DOHH2 (cell line): ENCODE measurements around the gene RAB3C.

ENCODE experiments used
- H3F3A ChIP-seq: fragments of 200-600 bp; sonication (generic), shearing (Covaris generic); 2 replicates; pipeline ENCODE4 v1.6.0; 2016; ENCODE audit warnings: antibody characterized with exemption, mild to moderate bottlenecking; ENCODE audit not compliant: control insufficient read depth, insufficient read depth
- H3K27ac ChIP-seq: fragments of 200-600 bp; sonication (generic); 2 replicates; pipeline ENCODE4 v1.5.1; 2014; ENCODE audit warnings: low read depth, mild to moderate bottlenecking, low read length, moderate library complexity
- H3K27me3 ChIP-seq: fragments of 200-600 bp; sonication (generic); 2 replicates; pipeline ENCODE4 v1.6.1; 2014; ENCODE audit warnings: mild to moderate bottlenecking, low read length, mixed read lengths; ENCODE audit not compliant: control insufficient read depth
- H3K36me3 ChIP-seq: fragments of 200-600 bp; sonication (generic); 2 replicates; pipeline ENCODE4 v1.6.1; 2014; ENCODE audit warnings: mild to moderate bottlenecking, low read length, moderate library complexity, mixed read lengths; ENCODE audit not compliant: control insufficient read depth
- H3K4me1 ChIP-seq: fragments of 200-600 bp; sonication (generic); 2 replicates; pipeline ENCODE4 v1.6.1; 2014; ENCODE audit warnings: mild to moderate bottlenecking, low read length, mixed read lengths; ENCODE audit not compliant: control insufficient read depth
- H3K4me2 ChIP-seq: fragments of 200-600 bp; sonication (generic); 2 replicates; pipeline ENCODE4 v1.6.0; 2014; ENCODE audit warnings: mild to moderate bottlenecking, low read length, moderate library complexity
- H3K4me3 ChIP-seq: fragments of 200-600 bp; sonication (generic); 2 replicates; pipeline ENCODE4 v1.5.1; 2014; ENCODE audit warnings: mild to moderate bottlenecking, low read length, mixed read lengths
- H3K79me2 ChIP-seq: fragments of 200-600 bp; sonication (generic); 2 replicates; pipeline ENCODE4 v1.6.1; 2014; ENCODE audit warnings: mild to moderate bottlenecking, low read length, mixed read lengths; ENCODE audit not compliant: control insufficient read depth
- H3K9me2 ChIP-seq: fragments of 200-600 bp; sonication (generic); replicated peaks from 2 replicates; pipeline ENCODE4 v1.6.1; 2014; ENCODE audit warnings: mild to moderate bottlenecking, low read length, mixed read lengths; ENCODE audit not compliant: control insufficient read depth
- H3K9me3 ChIP-seq: fragments of 200-600 bp; sonication (generic); 2 replicates; pipeline ENCODE4 v1.6.1; 2014; ENCODE audit warnings: antibody characterized with exemption, low read length, mixed read lengths; ENCODE audit not compliant: control insufficient read depth, insufficient read depth
- H4K20me1 ChIP-seq: fragments of 200-600 bp; sonication (generic); 2 replicates; pipeline ENCODE4 v1.6.0; 2014; ENCODE audit warnings: low read depth, mild to moderate bottlenecking, antibody characterized with exemption, low read length, moderate library complexity; ENCODE audit not compliant: control insufficient read depth, insufficient read depth
- EZH2phosphoT487 ChIP-seq: fragments of 200-600 bp; sonication (generic); IDR thresholded peaks from 2 replicates; pipeline ENCODE4 v1.6.1; 2017; ENCODE audit warnings: borderline replicate concordance, mild to moderate bottlenecking, antibody characterized with exemption, low read length, moderate library complexity, mixed read lengths
- TF ChIP-seq, protein P1 (sequence below): fragments of 200-600 bp; sonication (generic); IDR thresholded peaks from one replicate; pipeline ENCODE4 v1.5.1; 2014; ENCODE audit warnings: antibody characterized with exemption, mild to moderate bottlenecking, low read depth, low read length; ENCODE audit not compliant: poor library complexity, severe bottlenecking

RAB3C gene

DNA sequence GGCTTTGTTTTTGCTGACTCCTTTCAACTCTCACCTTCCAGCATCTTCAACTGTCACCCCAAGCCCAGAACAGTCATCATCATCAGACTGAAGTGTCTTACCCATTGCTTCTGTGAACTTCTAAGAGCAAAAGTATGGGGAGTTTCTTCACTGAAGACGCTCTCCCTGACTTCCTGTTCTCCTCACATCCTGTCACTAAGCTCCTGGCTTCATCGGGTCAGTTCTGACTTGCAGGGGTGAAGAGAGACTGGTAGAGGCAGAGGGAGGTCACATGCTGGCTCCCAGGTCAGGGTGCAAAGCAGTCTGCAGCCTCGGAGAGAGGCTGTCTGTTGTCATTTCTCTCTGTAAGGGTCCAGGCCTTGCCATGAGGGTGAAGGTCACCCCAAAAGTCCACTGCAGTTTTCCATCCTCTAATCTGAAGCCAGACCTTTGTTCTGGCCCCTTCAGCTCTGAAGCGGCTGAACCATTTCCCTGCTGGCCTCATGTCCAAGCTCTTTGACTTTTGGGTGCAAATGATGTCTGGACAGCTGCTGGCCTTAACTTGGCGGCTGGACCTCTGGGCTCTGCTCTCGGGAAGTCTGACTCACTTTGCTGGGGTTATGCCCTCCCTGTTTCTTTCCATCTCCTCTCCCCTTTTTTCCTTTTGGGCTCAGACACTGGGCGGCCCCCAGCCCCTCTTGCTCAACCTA is 305.0 kb downstream of the RAB3C start:
- peaks cover 3% of the 10 kb centered on the region; the same call in 1 of the 2 replicates for H3K4me1 ChIP-seq
- TF ChIP-seq, protein P1, sequence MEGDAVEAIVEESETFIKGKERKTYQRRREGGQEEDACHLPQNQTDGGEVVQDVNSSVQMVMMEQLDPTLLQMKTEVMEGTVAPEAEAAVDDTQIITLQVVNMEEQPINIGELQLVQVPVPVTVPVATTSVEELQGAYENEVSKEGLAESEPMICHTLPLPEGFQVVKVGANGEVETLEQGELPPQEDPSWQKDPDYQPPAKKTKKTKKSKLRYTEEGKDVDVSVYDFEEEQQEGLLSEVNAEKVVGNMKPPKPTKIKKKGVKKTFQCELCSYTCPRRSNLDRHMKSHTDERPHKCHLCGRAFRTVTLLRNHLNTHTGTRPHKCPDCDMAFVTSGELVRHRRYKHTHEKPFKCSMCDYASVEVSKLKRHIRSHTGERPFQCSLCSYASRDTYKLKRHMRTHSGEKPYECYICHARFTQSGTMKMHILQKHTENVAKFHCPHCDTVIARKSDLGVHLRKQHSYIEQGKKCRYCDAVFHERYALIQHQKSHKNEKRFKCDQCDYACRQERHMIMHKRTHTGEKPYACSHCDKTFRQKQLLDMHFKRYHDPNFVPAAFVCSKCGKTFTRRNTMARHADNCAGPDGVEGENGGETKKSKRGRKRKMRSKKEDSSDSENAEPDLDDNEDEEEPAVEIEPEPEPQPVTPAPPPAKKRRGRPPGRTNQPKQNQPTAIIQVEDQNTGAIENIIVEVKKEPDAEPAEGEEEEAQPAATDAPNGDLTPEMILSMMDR: no peak
- TF ChIP-seq EZH2phosphoT487: no peak

DNA sequence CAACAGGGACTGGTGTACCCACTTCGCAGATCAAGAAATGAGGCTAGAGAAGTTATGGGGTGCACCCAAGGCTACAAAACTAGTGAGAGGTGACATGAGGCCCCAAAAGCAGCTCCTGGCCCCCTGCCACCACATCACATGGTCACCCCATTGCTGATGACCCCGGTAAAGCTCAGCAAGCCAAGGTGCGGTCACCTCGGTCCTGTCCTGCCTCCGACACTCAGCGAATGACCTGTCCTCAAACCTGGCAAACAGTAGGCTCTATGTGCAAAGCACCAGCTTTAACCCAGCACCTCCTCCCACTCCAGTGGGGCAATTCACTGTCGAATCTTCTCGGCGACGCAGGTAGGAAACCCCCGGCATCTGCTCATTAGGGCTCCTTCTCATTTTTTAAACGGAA is 307.4 kb downstream of the RAB3C start:
- H3K27ac ChIP-seq: no peak overlapping the region
- H3F3A ChIP-seq: no peaks in the 10 kb centered on the region
- no peak overlapping the region for H3K4me2 ChIP-seq
- H3K4me1 ChIP-seq: peaks cover 3% of the 10 kb centered on the region; the same call in 1 of the 2 replicates
- no peak for TF ChIP-seq EZH2phosphoT487
- TF ChIP-seq, protein P1: no peak
- no peaks in the 10 kb centered on the region for H3K9me3 ChIP-seq
- no peaks in the 10 kb centered on the region for H3K27me3 ChIP-seq
- no peaks in the 10 kb centered on the region for H3K79me2 ChIP-seq
- H3K9me2 ChIP-seq: no peaks in the 10 kb centered on the region
- H4K20me1 ChIP-seq: no peaks in the 10 kb centered on the region
- no peak overlapping the region for H3K4me3 ChIP-seq
- no peaks in the 10 kb centered on the region for H3K36me3 ChIP-seq

More for the DNA sequence above, 305.0 kb downstream of the RAB3C start:
- H3K27me3 ChIP-seq: no peaks in the 10 kb centered on the region
- no peaks in the 10 kb centered on the region; the same call in 1 of the 2 replicates for H3K9me3 ChIP-seq
- no peaks in the 10 kb centered on the region for H3K79me2 ChIP-seq
- no peak overlapping the region for H3K4me2 ChIP-seq
- H4K20me1 ChIP-seq: no peaks in the 10 kb centered on the region
- H3K4me3 ChIP-seq: no peak overlapping the region
- no peaks in the 10 kb centered on the region for H3F3A ChIP-seq
- no peak overlapping the region for H3K27ac ChIP-seq
- H3K36me3 ChIP-seq: no peaks in the 10 kb centered on the region
- H3K9me2 ChIP-seq: no peaks in the 10 kb centered on the region

- H3K9me2 ChIP-seq: no peaks in the 10 kb centered on the region
- no peaks in the 10 kb centered on the region for H3K36me3 ChIP-seq
- H3K79me2 ChIP-seq: no peaks in the 10 kb centered on the region
- peaks cover 3% of the 10 kb centered on the region; the same call in 1 of the 2 replicates for H3K4me1 ChIP-seq
- no peaks in the 10 kb centered on the region for H3K9me3 ChIP-seq
- H3K27me3 ChIP-seq: no peaks in the 10 kb centered on the region
- H3K27ac ChIP-seq: no peak overlapping the region
- H3F3A ChIP-seq: no peaks in the 10 kb centered on the region
- no peak overlapping the region for H3K4me3 ChIP-seq
- no peaks in the 10 kb centered on the region for H4K20me1 ChIP-seq
- no peak overlapping the region for H3K4me2 ChIP-seq
- TF ChIP-seq, protein P1: no peak
These were observed 307.8 kb downstream of the RAB3C start for GRCh38 chr5:58890701-58891085.
